T-helper 1 cell treated with Interleukin-12 subunit alpha and Interleukin-12 subunit beta and Interleukin-4 antibody, amounts not matched to agents 30 ng/mL and 1 ng/mL, for 36 hours (primary cell): ENCODE data around the gene USP28. TPM values are rescaled to one million over a fixed set of nuclear protein-coding genes. Genes with fewer than 3 reads are reported as not detected.
"Not testable (repeated sequence)": the region's sequence is repeated elsewhere in the genome, so short reads cannot be mapped to it uniquely, and the experiment has no call there.

ENCODE experiments used
- intact Hi-C: fragments of 100-400 bp; cut with micrococcal nuclease; formaldehyde crosslinking; loops from one replicate; pipeline ENCODE4 v1.15.1; 2024
- total RNA-seq: library from RNA; stranded (reverse); gene quantifications from 2 replicates; pipeline ENCODE4 v1.2.3, GENCODE V29; 2022

The USP28 gene
- total RNA-seq, 1 donor from 2014 or later, result 47.8 TPM

DNA sequence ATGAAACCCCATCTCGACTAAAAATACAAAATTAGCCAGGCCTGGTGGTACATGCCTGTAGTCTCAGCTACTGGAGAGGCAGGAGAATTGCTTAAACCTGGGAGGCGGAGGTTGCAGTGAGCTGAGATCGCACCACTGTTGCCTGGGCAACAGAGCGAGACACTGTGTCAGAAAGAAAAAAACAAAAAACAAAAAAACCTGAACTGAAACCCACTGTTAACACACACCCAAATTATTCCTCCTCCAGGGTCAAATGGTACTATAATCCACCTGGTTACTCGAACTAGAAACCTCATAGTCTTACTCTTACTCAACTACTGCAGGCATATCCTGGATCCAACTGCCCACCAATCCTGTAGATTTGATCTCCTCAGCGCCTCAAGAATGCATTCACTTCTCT, 35.5 kb downstream of the USP28 start:
- intact Hi-C loops, result loop anchor here (1.0 to 2.0 kb wide), 3 partner anchors 23 to 599 kb away; partner anchors contain the start of genes REXO2 and ZW10

DNA sequence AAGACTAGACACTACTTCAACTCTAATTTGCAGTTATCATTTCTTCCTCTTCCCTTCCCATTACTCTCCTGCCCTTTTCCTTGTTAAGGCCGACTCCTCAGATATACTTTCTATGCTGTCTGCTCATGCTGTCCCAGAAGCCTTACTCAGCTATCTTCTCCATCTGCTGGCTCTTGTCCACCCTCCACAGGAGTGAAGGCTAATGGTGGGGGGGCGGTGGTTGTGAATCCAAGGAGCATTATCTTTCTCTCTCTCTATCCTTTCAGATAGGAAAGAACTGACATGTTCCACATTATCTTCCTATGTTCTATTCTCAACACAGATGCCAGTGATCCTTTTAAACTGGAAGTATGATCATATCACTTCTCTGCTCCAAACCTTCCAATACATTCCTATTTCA, 37.4 kb downstream of the USP28 start:
- intact Hi-C loops, result no loop called here

DNA sequence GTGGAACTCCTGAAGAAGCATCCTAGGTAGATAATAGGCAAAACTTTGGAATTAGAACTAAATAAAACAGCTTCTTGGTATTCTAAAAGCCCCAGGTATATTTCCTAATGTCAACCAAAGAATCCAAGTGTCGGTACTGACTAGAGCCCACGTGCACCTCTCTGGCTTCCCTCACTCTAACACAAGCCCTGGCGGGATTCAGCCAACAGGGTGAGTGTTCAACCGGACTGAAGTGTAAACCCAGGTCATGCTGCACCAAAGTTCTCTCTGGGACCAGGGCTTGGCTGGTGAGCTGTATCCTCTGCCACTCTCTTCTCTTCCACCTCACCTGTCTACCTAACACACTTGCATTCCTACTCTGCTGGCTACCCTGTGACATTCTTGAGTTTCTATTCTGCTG, 40.1 kb downstream of the USP28 start:
- intact Hi-C loops, result no loop called here

DNA sequence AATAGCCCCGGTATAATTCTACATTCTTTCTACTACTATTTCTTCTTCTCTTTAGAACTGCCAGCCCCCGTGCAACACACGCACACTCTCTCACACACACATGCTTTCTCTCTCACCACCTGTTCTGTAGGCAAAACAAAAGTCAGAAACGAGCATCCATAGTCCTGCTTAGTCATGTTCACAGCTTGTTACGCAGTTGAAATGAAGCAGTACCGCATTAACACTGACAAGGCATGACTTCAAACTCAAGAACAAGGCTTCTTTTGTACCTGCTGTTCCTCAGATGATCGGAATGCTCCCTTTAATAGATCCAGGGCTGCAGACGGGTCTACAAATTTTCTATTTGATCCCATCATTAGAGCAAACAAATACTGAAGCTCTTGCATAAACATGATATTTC, 42.2 kb downstream of the USP28 start:
- intact Hi-C loops, result no loop called here

DNA sequence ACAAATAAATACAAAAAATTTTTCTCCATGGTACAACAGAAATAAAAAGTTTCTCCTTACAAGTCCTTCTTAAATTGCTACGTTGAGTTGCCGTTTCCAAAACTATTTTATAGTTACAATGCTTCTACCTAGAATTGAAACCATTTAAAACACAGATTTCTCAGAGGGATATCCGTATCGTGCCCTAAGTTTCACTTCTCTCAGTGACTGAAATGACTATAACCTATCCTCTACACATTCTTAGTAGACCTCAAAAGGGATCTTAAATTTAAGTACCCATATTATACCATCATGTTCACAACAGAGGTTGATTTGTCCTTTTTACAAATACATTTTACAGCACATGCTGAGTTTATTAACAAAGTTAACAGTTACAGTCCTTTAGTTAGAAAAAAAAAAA, 44.1 kb downstream of the USP28 start:
- intact Hi-C loops, result no loop called here

DNA sequence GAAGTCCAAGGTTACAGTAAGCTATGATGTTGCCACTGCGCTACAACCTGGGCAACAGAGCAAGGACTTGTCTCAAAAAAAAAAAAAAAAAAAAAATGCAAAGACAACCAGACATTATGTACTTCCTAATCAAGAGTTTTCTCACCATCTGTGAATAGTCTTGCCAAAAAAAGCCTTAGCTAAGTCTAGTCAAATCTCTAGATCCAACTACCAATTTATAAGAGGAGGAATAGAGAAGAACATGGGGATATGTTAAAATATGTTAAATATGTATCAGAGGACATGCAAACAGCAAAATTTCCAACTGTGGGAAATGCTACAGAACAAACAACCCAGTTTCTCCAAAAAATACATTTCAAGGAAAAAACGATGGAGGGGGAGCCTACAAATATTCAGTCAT, 45.6 kb downstream of the USP28 start:
- intact Hi-C loops, result no loop called here

DNA sequence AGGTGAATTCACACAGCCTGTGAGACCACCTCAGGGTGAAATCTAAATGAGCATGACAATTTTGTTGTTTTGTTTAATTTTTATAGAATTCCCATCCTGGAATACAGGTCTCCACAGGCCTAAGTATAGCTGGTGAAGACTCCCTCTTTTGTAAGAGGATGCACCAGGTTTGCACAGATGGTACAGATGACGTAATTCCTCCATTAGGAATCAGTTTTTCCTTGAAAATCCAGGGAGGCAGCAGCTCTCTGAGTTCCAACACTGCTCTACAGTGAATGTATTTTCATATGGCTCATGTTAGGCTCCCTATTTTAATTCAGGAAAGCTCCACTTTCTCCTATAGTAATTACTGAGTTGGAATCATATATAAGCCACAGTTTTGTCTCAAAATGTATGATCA, 47.2 kb downstream of the USP28 start:
- intact Hi-C loops, result no loop called here

DNA sequence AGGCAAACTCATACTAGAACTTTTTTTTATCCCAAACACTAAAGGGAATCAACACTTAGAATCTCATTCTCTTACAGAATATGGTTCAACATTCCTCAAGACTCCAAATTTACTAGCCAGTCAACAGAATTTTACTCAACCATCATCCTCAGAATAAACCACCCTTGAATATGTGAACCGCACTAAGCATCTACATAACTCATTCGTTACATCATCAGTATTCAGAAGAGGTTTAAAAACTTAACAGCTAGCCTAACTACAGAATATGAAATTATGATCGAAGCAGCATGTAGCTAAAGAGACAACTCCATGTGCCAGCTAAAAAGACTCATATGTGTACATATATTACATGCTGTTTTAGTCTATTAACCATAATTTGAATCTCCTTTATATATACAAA, 47.9 kb downstream of the USP28 start:
- intact Hi-C loops, result no loop called here

DNA sequence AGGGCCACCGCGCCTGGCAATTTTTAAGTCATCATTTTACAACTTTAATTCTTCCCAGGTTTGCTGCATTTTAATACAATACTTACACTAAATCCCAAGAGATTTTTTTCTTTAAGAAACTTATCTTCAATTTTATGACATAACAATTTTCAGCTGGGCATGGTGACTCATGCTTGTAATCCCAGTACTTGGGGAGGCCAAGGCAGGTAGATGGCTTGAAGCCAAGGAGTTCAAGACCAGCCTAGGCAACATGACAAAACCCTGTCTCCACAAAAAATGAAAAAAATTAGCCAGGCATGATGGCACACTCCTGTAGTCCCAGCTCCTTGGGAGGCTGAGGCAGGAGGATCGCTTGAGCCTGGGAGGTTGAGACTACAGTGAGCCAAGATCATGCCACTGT, 56.9 kb downstream of the USP28 start:
- intact Hi-C loops, result no loop called here

DNA sequence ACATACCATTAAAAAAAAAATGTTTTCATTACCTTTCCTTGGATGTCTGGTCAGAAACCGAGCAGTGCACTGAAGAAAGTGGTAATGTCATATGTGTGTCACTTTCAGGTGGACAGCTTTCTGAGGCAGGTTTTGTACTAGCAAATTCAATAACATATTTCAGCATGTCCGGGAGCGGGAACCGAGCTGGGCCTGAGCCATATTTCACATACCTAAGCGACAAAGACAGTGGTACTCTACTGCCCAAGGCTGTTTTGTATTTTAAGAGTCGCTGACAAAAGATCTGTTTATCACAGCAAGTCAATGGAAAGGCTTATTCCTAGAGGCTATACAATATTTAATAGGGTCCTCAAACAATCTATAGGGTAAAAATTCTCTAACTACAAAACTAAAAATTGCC, 57.7 kb downstream of the USP28 start:
- intact Hi-C loops, result no loop called here

DNA sequence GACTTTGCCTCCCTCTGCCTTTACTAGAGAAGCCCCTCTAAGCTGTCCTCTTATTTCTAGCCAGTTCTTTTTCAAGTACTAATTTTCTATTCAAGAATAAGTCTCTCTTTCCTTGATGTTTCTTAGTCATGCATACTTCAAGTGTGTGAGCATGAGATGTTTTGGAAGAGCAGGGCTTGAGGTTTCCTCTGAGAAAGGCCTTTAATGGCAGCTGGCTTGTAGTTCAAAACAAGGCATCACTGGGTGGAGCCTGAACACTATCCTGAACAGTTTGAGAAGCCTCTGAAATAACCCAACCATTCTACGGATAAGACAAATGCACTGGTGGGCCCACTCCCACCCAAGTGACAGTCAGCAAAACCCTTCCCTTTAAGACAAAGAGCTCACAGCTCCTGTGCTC, 58.2 kb downstream of the USP28 start:
- intact Hi-C loops, result no loop called here

DNA sequence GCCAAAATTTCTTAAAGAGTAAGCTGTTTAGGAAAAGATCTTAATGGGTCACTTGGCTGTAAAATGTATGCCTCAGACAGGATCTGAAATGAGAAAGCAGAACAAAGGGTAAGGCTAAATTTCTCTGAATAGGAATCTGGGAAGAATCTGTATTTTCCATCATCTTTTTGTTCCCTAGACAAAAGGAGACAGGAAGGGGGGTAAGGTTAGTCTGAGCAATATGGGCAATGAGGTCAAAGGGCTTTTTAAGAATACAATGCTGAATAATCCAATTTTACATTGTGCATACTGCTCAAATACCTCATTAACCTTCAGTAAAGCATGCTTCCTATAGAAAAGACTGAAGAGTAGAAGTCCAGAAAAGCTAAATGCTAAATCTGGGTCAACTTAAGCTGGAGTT, 61.2 kb downstream of the USP28 start:
- intact Hi-C loops, result no loop called here

DNA sequence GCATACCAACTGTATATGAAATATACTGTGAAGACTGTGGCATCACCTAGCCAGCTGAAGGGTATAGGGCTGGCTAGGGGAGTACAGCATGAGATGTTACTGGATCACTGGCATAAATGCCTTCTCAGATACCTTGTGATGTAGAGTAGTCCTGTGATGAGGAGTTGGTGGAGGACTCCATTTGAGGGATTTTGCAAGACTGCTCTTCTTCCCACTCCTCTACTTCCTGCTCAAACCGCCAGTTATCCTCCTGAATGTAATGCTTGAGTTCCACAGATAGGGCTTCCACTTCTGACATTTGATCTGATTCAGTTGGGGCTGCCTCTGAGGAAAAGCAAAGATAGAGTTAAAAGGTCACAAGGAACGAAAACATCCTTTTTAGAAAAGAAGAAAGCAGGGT, 66.4 kb downstream of the USP28 start:
- intact Hi-C loops, result no loop called here

DNA sequence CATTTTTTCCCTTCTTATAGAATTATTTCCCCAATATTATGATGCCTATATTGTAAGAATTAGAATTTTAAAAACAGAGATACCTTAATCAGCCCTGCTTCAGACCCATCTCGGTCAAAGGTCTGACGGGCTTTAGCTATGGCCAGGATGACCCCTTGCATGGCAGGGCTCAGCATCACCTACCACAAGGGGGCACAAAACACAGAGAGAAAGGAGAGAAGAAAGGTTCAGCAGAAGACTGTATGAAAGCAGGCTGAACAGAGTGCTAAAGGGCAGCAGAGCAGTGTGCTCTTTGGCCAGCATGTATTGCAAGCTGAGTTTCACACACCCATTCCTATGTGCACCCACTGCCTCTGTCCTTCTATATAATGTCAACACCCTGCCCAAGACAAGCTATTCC, 69.0 kb downstream of the USP28 start:
- intact Hi-C loops, result loop anchor here (1.0 to 2.0 kb wide), 2 partner anchors 68 to 455 kb away; partner anchors contain the start of gene USP28

DNA sequence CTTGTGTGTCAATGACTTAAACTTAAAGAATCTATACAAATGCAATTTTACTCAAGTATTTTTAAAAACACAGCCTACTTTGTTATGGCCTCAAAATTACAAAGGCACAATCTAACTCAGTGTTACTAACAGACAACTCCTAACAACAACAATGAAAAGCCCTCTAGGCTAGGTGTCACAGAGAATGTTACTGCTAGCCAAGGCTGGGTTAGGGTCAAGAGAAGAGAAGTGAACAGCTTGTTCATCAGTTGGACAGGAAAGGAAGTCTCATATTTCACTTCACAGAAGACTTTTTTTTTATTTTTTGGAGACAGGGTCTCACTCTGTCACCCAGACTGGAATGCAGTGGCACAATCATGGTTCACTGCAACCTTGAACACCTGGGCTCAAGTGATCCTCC, 69.7 kb downstream of the USP28 start:
- intact Hi-C loops, result loop anchor here (1.0 to 2.0 kb wide), 2 partner anchors 69 to 456 kb away; partner anchors contain the start of gene USP28

DNA sequence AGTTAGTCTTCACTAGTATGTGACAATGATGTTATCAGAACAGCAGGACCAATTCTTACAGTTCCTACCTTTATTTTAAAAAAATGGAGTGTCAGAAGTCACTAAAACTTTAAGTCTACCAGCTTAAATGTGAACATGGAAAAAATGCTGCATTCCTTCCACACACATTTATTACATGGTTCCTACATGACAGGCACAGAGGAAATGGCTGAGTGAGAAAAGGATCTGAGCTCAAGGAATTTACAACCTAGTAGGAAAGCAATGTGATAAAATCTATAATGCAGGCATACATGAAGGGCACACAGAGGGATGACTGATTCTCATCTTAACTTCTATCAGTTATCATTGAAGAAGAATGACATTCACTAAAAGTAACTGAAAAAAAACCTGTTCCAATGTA, 72.8 kb downstream of the USP28 start:
- intact Hi-C loops, result no loop called here

DNA sequence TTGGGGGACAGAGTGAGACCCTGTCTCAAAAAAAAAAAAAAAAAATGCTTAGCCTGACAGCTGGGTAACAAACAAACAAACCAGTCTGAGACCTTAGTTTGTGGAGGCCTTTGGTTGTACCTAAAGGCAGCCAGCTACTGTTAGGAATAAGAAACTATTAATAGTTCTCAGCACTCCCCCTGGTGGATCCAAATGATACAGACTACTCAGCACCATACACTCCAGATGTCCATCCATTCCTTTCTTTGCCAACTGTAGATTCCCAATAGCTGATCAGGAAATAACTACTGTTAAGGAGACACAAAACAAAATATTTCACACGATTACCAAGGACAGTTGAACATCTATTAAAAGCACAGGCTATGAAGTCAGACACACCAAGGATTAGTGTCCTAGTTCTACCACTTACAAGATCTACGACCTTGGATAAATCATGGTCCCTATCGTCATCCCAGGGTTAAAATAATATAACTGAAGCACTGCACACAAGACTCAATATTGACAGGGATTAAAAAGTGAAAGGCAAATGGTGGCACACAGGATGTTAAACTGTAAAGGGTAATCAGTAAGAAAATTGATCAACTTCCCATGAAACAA, 78.6 kb downstream of the USP28 start:
- intact Hi-C loops, result loop anchor here (1.0 to 2.0 kb wide), 4 partner anchors 24 to 1577 kb away; partner anchors contain the start of gene ZW10

DNA sequence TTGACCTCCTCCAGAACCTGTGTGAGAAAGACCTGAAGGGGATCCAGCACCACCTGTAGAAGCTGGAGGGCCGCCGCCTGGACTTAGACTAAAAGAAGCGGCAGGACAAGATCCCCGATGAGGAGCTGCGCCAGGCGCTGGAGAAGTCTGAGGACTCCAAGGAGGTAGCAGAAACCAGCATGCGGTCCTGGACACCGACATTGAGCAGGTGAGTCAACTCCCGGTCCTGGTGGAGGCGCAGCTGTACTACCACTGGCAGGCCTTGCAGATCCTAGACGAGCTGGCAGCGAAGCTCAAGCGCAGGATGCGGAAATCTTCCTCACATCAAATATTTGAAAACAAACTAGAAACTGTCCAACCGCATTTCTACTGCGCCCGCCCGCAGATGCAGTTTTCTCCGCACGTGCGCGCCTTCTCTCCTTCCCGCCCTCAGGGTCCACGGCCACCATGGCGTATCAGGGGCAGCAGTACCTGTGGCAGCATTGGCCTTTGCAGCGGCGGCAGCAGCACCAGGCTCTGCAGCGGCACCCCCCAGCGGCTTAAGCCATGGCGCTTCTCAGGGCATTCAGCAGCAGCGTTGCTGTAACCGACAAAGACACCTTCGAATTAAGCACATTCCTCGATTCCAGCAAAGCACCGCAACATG, 85.6 kb downstream of the USP28 start:
- intact Hi-C loops, result no loop called here

DNA sequence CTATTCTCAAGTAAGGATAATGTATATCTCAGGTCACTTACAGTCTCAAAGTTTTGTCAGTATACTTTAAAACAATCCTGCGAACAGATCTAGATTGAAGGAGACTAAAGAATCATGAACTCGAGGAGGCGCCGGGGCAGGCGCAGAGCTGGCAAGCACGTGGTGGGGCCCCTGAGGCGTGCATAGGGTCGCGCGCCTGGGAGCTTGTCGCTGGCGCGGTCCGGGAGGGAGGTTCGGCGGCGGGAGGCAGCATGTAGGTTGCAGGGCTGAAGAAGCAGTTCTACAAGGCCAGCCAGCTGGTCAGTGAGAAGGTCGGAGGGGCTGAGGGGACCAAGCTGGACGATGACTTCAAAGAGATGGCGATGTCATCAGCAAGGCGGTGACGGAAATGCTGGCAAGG, 86.4 kb downstream of the USP28 start:
- intact Hi-C loops, result not testable (repeated sequence)

DNA sequence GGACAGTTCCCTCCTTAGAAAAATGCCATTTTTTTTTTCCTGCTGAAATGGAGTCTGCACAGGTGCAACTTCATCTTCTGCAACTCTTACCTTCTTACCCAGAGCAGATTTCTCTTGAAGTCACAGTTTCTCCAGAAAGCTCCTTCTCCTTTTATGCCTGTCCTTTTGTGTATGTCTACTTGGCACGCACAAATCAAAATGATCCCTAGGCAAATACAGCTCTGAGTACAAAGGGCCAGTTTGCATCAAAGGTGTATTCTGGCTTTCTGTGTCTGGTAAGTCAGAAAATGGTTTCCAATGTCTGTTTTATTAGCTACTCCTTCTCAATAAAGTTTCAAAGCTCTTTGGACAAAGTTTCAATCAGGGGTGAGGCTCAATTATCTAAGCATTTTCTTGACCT, 93.2 kb downstream of the USP28 start:
- intact Hi-C loops, result no loop called here

DNA sequence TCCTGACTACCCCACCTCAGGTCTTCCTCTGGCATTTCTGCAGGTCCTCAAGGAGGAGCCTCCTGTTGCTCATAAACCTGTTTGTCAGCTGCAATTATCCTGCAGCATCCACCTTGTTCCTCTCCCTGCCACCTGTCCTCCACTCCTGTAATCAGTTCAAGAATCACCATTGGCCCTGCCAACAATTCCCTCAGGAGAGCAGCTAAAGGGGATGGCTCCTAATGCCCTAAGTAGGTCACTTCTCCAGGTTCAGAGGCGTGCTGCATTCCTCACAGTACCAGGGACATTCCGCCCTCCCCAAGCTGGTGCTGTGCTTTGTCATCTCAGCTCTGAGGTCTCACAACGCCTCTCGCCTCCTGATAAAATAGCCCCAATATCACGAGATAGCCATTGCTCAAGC, 93.7 kb downstream of the USP28 start:
- intact Hi-C loops, result no loop called here

DNA sequence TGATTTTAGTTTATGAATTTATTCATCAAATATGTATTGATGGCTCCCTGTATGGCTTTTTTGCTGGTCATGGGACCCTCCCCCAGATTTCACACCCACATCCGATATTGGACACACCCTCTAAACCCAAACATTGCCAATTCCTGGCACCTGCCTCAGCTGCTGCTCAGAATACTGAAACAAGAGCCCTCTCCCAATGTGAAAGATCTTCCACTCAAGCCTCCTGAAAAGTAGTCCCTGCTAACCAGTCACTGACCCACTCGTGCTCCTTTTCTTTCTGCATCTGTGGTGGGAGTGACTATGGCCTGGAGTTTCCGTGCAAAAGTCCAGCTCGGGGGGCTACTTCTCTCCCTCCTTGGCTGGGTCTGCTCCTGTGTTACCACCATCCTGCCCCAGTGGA, 95.9 kb downstream of the USP28 start, which contains the start of gene CLDN25:
Gene CLDN25 (plus strand): TSS at position 301 of the 400 bp plus-strand sequence. CDS start 0 bp downstream, at position 301.
- intact Hi-C loops, result no loop called here
